ENCODE measurements around the gene MSI2.

Gene MSI2

DNA sequence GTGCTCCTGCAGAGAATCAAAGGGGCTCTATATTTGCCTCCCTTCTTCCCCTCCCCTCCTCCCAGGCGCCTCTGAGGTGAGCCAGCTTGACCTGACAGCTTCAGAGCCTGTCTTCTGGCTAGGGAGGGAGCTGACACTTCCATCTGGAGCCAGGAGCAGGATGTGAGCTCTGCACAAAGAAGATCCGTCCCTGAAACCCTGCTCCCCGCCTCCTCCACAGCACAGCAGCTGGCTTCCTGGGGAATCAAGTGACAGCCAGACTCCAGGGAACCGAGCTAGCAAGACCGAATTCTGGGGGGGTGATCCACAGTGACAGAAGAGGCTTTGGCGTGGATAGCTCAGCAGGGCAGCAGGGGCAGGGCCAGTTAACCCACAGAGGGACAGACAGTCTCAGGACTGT is 451.6 kb downstream of the MSI2 start:
- DNase-seq: no peak

DNA sequence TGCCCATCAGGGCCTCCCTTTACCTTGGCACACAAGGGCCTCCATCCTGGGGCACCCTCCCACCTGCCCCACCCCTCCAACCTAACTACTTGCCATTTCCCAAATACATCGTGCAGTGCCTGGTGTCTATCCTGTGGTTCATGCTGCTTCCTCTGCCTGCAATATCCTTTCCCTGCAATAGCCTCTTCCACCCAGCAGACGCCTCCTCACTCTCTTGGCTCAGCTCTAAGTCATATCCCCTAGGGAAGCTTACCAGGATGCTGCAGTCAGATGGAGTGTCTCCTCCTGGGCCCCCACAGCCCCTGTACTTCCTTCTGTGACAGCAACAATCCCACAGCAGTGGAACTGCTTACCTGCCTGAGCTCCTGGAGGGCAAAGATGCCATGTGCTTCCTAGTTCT is 452.1 kb downstream of the MSI2 start:
- DNase-seq: no peak

DNA sequence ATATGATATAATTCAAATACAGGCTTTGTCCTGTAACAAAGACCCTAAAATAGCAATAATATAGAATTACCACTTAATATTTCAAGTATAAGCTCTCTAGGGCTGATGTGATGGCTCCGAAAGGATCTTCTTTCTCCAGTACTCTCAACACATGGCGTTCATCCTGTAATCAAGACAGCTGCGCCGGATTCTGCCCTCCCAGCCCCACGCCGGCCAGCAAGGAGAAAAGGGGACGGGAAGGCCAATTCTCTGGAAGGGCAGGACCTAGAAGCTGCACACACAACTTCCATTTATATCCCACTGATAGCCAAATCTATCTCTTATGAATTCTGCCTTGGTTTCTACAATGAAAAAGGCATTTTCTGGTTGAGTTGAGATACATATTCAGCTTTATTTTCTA is 456.8 kb downstream of the MSI2 start:
- no peak for DNase-seq

DNA sequence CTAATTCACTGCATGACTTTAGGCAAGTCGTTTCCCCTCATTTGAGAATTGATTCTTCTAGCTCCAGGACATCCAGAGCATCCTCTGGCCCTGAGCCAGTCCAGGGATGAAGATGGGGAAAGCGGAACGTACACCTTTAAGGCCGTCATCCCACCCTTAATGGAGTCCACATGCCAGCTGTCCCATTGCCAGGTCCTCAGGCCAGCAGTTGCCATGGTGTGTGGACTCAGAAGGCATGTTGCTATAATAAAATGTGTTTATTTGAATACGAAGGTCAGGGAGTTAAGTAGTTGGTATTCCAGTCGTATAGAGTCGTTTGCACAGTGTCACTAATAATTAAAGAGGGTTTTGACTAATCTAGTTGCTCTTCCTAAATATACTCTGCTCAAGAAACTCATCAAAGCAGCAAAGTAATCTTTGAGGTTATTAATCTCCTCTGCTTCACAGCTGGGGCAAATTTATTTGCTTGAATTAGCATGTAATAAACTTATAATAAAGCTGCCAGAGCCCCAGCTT is 458.4 kb downstream of the MSI2 start:
- no peak for DNase-seq

DNA sequence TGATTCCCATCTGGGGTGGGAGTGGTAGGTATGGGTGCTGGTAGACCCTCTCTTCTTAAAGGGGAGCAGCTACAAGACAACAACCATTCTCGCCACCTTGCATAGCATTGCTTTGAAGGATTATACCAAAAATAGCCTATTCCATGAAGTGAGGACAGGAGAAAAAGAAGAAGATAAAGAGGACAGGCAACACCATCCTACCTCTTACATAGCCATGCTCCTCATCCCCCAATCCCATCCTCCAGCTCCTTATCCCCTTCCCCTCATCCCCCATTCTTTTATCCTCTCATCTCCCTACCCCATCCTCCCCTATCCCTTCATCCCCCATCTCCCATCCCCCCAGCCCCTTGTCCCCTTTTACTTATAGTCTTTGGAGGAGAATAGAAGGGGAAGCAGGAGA is 459.7 kb downstream of the MSI2 start:
- DNase-seq: no peak

DNA sequence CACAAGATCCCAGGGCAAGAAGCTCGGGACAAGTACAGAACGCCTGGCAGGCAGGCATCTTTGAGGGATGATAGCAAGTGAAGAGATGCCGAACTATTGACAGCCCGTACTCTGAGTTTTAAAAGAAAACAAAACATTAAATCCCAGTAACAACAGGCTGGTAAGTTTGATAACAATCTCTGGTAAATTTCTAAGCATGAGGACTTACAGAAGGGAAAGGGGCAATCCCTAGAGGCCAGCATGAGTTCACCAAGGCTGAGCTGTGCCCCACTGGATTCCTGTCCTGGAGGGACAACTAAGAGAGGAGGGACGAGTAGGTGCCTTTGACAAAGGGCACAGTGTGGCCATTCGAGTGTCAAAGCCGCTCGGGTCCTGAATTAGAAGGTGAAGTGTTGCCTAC is 462.6 kb downstream of the MSI2 start:
- no peak for DNase-seq

DNA sequence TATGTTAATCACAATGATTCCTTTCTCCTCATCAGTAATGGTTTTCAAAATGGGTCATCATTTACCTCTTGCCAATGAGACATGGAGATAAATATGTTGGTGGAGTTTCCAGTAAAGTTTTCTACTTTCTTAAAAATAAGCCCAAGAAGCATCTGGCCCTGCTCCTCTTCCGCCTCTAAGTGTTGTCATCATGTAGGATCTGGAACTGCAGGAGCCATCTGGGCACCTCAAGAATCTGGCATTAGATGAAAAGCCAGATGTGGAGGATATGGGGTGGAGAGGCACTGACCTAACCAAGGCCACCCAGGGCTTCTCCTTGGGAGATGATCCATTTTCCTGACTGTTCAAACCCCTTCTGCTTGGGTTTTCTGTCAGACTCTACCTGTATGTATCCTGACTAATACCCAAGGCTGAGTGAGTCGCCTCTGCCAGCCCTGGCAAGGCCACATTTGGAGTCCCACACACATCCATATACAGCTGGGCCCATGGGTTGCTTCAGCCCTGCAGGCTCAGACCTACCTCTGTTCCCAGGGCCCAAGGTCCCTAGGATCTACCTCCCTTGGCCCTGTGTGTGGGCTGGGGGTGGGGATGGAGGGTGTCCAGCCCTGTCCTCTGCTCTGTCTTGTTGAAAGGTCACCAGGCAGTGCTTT is 464.2 kb downstream of the MSI2 start:
- DNase-seq: no peak

DNA sequence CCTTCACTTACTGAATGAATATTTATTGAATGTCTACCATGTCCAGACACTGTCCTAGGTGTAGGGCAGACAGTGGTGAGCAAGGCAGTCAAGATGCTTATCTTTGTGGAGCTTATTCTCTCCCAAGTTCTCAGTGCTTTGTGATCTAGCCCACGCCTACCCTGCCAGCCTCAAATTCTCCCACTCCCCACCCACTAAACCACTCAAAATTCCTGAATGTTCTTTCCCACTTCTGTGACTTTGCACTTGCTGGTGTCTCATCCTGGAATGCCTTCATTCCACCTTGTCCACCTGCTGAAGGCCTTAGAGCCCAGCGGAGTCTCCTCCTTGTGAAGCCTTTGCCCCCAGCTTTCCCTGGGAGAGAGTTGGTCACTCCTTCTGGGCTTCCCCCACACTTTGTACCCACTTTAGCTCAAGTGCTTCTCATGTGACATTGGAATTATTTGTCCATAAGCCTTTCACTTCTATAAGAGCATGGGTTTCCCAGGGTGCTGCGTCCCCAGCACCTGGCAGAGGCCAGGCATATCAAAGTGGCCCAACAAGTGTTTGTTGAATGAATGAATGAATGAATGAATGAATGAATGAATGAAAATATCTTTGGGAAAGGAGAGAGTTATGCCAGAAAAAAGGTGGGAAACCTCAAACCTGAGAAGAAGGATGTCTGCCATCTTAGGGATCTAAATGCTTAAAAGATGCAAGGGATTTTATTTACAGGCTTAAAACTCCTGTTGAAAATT is 465.8 kb downstream of the MSI2 start:
- DNase-seq: no peak

DNA sequence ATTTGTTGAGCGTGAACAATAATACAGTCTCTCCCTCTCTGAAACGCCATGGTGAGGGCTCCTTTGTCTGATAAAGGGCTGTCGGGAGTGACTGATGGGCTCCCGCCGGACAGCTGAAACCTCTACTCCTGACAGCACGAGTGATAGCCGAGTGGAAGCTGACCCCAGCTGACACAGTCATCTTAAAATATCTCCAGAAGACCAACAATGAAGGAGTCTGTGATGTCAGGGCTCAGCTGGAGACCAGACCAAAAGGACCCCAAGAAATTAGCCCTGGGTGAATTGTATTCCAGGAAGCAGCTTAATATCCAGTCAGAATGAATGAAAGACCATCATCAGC is 466.4 kb downstream of the MSI2 start:
- DNase-seq: no peak

DNA sequence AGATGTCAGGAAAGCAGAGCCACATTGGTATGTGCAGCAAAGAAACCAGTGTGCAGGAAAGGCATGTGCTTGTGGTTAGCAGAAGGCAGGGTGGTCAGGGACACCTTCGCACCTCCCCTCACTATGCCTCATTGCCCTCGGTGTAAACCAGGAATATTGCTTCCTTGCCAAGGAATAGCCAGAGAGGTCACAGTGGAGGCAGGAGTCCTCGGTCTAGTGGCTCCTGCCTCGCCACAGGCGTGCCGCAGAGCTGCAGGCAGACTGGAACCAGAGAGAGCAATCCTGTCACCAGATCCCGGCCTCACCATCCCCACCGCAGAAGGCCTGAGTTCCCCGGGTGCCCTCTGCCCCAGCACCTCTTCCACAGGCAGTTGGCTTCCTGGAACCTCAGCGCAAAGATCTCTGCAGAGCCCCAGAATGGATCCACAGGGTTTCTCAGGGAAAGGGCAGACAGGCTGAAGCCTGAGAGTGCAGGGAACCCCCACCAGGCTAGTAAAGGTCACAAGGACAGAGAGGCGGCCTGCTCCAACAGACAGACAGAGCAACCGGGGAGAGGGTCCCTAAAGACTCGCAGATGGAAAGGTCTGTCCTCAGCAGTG is 467.2 kb downstream of the MSI2 start:
- no peak for DNase-seq

DNA sequence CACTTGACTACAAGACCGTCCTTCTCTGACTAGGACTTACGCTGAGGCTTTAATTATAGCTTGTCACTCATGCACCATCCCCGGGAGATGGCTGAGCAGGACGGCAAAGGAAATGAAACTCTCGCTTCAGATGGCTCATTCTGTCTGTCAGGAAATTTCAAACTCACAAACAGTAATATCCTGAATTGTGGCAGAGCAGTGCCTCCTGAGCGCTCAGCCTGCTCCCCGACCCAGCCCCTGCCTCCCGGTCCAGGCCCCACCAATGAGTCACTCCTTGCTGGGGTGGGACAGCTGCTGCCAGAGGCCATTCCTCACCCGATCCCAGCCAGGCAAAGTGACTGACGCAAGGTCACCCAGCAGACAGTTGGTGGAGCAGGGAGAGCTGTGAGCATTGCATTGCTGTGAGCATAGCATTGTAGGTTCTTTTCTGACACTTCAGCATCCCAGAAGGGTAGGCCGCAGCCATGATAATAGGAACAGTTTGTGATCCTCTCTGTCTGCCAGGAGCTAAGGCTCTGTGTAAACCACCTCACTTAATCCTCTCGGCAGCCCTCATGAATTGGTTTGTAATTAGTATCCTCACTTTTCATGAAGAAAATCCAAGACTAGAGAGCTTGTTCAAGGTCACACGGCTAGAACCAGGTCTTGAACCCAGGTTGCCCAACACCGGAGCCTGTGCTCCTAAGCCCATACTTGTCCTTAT is 467.9 kb downstream of the MSI2 start:
- no peak for DNase-seq

DNA sequence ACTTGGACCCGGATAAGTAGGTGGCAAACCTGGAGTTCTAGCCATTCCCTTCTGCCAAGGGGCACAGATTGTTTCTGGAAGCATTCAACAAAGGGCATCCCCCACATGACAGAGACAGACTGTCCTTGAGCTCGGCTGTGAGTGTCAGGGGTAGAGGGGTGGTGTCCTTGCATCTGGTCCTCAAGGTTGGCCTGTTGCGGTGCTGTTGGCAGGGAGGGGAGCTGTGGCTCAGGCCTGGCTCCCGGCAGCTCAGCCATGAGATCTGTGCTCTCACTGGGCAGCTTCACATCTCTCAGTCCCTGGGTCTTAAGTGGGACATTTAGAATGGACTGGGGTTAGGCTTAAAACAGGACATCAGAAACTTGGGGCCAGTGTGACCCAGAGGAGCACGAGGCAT is 468.4 kb downstream of the MSI2 start:
- DNase-seq: no peak

DNA sequence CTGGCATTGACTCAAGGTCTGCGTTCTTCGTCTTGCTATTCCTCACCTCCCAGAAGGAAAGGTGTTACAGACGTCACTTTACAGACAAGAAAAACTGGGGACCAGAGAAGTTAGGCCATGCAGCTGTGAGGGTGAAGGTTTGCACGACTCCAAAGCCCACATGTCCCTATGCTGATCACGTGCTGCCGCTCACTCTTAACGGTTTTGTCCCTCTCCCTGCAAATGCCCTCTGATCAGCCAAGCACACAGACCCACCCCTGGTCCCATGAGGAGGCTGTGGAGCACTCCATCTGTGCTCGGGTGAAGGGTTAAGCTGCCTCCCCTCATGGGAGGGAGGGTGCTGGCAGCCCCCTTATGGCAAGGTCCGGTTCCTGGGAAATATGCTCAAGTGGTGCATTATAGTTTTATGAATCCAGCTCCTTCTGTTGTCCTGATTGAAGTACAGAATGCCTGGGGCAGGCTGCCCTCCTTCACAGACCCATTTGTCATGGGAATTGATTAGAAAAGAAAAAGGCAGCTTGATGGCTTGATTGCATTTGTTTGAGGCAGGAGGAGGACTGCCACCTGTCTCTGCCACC is 470.0 kb downstream of the MSI2 start:
- no peak for DNase-seq

DNA sequence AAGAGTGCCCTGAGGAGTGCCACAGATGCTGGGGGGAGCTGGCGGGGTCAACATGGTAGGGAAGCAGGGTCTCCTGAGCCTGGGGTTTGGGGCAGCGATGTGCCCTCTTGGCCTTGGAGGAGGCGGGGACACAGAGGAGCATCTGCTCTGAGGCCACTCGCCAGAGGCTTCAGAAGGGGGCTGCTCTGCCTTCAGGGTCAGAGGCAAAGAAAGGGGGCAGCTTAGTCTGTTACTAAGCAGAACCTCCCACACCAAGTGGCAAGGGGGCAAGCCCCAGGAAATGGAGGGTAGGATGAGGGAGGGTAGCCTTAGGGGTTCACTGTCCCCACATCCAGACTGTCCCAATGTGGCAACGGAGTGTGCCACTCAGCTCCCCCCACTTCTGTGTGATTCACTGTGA is 470.5 kb downstream of the MSI2 start:
- no peak for DNase-seq

DNA sequence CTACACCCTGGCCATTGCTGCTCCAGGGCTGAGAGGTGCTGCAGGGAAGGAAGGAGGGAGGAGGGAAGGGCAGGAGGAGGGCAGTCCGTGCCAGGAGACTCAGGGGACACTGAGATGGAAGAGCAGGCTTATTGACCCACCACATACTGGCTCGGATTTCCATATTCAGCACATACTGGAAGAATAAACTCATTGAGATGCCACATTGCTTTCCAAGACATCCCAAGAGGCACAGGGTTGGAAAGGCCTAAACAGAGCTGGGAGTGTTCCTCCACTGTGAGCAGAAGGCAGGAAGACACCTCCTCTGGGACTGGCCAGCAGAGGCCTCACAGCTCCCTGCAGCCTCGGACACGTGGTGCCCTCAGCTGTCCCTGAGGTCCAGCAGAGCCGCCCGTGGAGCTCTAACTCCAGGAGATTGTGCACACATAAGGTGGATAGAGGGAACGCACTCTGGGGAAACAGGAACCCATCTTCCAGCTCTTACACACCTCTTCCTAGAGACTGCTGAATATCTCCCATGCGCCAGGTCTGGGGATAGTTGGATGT is 471.4 kb downstream of the MSI2 start:
- no peak for DNase-seq

DNA sequence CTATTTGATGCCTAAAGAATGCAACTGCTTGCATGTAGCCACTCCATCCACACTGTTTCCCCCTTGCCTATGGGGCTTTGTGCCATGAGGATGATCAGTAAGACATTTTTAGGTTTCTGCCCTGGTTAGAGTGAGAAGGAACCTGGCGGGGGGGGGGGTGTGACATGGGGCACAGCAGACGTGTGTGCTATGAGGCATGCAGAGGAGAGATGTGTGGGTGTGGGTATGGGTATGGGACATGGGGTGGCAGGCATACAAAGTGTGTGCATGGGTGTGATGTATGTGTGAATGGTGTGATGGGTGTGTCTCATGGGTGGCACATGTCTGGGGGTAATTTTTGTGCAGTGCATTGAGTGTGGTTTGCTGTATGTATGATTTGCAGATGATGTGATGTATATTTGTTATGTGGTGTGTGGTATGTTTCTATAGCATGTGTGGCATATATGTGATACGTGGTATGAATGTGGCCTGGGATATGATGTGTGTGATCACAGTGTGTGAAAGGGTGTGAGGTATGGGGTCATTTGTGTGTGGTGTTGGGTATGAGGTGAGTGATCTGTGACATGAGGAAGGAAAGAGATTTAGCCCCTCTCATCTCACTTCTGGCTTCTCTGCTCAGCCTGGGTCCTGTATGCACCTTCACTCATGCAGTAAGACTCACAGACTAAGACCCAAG is 473.8 kb downstream of the MSI2 start:
- DNase-seq: no peak

DNA sequence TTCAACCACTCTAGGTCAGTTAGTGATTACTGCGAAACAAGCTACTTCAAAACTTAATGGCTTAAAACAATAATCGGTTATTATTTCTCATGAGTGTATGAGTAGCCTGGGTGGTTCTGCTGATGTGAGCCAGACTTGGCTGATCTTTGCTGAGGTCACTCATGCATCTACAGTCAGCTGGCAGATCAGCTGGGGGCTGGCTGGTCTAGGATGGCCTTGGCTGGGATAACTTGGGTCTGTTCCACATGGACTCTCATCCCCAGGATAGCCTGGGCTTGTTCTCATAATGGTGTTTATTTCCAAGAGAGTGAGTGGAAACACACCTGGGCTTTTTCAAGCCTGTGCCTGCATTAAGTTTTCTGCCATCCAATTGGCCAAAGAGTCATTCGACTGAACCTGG is 475.7 kb downstream of the MSI2 start:
- DNase-seq: no peak

DNA sequence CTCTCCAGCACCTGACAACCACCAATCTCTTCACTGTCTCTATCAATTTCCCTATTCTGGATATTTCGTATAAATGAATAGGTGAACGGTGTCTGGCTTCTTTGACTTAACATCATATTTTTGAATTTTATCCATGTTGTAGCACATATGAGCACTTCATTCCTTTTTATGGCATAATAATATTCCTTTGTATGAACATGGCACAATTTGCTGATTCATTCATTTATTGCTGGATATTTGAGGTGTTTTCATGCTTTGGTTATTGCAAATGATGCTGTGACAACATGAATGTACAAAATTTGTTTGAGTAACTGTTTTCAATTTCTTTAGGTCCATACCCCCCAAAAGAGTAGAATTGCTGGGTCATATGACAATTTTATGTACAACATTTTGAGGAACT is 476.8 kb downstream of the MSI2 start:
- DNase-seq: no peak

Data from CD4-positive, alpha-beta T cell treated with Interleukin-4 for 1 hour (primary cell).